GM21786 (cell line): ENCODE data around the gene GSTM3.
"Not testable (repeated sequence)": the region's sequence is repeated elsewhere in the genome, so short reads cannot be mapped to it uniquely, and the experiment has no call there.

Source experiments
- ATAC-seq: cut with Tn5 transposase; IDR thresholded peaks from one replicate; pipeline ENCODE4 v1.9.1; 2021; ENCODE audit not compliant: unreplicated experiment

The GSTM3 gene

DNA sequence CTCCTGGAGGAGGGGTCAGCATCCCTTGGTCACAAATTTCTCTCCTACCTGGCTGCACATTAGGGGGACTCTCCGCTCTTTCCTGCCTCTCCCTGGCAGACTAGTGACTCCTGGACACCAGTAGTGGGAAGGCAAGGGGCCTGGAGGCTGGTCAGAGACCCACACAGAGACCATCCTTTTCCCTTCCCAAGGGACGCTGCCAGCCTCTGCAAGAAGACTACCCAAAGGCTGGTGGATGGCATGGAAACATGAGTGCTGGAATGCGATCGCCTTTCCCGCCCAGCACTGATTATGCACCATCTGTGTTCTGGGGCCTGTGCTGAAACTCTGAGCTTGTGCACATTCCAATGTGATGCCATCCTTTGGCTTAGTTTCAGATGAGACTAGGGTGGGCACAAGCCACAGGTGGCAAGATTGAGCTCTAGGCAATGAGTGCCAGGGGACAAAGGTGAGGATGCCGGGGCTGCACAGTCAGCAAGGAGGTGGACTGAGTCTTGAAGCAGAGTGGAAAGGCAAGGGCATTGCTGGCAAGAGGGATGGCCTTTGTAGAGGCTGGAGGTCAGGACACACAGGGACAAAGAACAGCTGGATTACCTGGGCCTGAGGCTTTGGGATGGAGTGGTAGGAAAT is 35.5 kb upstream of the GSTM3 start:
- no peak for ATAC-seq

DNA sequence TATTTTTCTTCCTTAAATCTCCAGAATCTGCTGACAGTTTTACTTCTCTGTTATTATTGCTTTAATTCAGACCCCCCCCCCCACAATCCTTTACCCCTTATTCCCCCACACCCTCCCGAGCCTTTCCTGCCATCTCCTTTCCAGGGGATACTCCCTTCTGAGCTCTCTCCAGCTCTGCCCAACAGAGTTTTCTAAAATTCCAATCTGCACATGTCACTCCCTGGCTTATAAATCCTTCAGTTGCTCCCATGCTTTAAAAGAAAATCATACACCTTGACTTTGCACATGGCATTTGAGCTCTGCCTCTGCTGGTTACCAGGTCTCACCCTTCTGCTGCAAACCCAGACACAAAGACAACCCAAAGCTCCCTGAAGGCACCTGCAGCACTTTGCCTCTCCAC is 34.6 kb upstream of the GSTM3 start:
- no peak for ATAC-seq

DNA sequence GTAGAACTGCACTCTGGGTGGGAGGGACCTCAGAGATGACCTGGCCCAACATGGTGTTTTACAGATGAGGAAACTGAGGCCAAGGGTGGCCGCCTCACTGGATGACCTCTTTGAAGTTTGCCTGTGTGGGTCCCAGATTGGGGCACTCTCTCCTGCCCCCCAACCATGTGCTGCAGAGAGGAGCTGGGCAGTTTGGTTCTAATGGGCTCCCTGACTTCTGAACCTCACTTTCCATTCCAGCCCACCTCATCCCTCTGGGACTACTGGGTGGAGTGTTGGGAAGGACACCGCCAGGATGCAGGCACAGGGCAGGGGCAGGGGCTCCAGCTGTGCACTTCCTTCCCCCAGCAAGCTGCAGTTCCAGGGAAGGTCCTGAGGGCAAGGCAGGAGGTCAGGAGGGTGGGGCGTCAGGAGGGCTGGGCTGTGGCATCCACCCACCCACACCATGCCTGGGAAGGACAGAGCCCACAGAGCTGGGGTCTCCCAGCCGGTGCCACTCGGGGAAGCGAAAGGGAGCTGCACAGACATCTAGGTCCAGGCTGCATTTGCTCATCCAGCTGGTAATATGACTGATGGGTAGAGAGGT is 33.2 kb upstream of the GSTM3 start:
- no peak for ATAC-seq

GRCh38 chr1:109773203-109773899 is 32.5 kb upstream of the GSTM3 start:
- ATAC-seq: peak; percentile 63

DNA sequence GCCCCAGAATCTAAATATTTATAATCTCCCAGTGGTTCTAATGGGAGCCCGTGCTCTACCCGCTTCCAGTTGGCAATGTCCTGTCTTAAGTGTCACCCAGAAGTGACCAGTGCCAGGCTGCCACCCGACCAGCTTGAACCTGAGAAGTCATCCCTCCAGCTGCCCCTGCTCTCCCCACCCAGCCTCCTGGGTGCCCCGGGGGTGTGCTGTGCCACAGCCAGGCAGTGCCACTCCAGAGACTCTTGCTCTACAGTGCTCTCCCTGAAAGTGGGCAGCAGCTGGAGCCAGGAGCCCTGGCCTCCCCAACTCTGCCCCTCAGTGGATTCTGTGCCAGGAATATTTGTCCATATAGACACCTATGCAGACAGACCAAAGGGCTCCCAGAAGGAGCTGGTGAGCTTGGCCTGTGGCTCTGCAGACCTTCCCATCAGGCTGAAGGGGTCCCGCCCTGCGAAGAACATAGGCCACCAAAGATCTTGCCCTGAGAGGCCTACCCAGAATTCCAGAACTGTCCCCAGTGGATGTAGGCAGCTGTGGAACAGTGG is 31.9 kb upstream of the GSTM3 start:
- ATAC-seq: no peak

DNA sequence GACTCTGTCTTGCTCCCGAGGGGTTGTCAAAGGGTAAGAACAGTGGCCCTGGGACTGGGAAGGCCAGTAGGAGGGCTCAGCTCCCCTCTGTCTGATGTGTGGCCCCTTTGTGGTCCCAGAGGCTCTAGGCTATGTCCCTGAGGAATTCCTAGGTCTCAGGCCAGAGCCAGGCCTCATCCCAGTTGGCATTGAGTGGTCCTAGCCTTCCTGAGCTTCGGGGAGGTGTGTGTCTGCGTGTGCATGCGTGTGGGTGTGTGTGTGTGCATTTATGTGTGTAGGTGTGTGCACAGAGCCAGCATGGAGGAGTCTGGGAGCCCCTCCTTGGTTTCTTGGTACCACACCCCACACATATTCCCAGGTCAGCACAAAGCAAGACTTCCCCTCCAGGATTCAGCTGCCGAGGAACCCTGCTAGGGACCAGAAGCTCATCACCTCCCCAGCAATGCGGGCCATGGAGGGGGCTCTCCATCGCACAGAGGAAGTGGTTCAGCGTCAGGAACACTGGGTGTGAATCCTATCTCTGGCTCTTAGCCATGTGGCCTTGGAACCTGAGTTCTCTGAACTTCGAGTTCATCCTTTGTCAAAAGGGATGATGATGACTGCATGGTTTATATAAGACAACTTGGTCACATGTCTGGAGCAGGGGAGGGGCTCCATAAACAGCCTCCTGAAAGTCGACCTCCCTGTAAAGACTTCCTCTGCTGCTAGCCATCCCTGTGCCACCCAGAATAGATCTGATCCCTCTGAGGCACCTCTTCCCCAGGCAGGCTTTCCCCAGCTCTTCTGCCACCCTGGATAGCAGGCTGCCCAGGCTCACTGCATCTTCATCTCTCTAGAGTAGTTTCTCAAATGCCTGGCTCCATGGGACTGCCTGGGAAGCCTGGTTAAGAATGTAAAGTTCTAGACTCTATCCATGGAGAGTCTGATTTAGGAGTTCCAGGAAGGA is 31.1 kb upstream of the GSTM3 start:
- ATAC-seq: no peak

DNA sequence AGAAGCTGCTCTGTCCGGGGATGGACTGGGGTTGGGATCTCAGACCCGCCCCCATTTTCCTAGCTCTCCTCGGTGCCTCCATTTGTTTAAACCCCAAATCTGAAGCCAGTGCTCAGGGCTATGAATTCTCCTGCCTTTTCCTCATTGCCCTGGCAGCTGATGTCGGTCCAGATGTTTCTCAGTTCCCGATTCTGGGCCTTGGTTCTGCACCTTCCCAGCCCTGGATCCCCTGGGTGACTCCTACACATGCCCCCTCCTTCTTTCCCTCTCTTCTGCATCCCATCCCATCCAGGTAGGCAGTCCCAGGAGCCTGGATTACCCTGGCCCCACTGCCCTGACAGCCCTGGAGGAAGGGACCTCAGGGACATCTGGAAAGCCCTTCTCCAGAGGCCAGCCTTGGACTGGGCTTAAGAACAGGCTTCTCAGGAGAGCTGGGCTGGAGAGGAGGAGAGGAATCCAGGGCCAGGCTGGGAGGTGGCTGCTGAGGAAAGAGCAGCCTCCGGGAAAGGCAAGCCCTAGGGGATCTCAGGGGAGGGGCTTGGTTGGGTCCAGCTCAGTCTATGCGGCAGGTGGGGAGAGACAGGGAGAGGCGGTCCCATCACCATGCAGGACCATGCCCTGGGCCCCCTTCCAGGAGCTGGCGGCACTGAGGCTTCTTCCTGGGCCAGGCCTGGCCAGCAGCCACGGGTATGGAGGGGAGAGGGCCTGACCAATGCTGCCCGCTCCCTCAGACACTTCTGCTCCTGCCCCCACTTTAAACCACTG is 29.7 kb upstream of the GSTM3 start:
- ATAC-seq: no peak

DNA sequence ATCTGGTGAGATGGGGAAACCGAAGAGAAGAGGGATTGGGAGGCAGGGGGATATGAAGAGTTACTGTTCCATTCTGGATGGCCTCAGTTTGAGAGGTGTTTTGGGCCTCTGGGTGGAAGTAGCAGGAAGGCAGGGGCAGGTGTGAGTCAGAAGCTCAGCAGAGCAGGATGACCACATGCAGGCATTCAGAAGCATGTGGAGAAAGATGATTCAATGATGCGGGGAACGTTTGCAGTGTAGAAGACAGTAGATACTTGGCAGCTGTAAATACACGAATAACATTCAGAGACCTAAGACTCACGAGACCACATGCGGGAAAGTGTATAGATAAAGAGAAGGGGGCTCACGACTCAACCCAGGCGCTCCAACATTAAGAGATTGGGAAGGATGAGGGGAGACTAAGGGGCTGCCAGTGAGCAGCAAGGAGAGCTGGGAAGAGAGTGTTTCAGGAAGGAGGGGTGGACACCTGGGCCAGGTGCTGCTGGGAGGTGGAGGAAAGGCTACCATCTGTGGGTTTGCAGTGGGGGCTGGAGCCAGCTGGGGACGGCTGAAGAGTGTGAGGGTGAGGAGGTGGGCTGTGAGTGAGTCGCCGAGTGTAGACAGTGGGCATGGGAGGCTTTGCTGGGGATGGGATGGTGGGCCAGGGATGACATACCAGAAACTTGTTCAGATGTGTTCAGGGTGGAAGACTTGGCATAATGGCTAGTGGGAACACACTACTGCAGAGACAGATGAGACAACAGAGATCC is 28.7 kb upstream of the GSTM3 start:
- no peak for ATAC-seq

- no peak for ATAC-seq
Observed at GRCh38 chr1:109768820-109769219, 28.0 kb upstream of the GSTM3 start.

DNA sequence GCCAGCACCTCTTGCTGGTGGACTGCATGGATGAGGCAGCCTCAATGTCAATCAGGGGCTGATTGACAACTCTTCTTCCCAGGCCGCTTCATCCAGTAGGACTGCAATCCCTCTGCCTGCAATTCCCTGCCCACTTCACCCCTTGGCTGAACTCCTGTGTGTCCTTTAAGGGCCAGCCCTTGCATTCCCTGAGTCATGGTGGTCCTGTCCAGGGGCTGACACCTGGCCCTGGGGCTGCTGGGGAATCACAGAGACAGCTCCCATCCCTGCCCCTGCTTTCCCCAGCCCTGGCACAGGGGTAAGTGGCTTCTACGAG is 27.5 kb upstream of the GSTM3 start:
- ATAC-seq: no peak

GRCh38 chr1:109767637-109768334 is 26.9 kb upstream of the GSTM3 start:
- ATAC-seq: no peak

DNA sequence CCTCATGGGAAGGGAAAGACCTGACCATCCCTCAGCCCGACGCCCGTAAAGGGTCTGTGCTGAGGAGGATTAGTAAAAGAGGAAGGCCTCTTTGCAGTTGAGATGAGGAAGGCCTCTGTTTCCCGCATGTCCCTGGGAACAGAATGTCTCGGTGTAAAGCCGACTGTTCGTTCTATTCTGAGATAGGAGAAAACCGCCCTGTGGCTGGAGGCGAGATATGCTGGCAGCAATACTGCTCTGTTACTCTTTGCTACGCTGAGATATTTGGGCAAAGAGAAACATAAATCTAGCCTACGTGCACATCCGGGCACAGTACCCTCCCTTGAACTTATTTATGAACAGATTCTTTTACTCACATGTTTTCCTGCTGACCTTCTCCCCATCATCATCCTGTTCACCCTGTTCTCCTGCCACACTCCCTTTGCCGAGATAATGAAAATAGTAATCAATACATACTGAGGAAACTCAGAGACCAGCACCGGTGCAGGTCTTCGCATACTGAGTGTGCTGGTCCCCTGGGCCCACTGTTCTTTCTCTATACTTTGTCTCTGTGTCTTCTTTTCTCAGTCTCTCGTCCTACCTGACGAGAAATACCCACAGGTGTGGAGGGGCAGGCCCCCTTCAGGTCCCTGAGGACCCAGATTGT is 26.3 kb upstream of the GSTM3 start:
- ATAC-seq: not testable (repeated sequence)

- no peak for ATAC-seq
Observed at GRCh38 chr1:109765896-109766615, 25.2 kb upstream of the GSTM3 start.

DNA sequence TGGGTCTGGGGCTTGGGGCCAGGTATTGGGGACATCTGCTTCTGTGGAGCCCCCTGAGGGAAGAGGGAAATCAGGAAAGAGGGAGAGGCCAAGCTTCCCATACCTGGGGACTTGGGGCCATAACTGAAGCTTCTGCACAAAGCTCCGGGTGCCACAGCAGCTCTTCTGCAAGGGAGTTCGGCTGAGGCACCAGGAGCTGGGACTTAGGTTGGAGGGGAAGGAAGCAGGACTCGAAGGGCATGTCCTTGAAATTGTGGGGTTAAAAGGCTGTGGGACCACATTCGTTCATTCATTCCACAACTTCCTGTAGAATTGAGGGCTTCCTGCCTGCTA is 24.6 kb upstream of the GSTM3 start:
- no peak for ATAC-seq

GRCh38 chr1:109764561-109765482 is 24.0 kb upstream of the GSTM3 start:
- no peak for ATAC-seq

GRCh38 chr1:109763646-109764415 is 23.0 kb upstream of the GSTM3 start, which contains the start of gene EPS8L3:
Gene EPS8L3, minus strand, starts transcription at chr1:109763923. Its CDS starts 2,174 bp downstream, at chr1:109761749.
- no peak for ATAC-seq
